ENCODE data around the gene ELAC2.

Gene ELAC2

DNA sequence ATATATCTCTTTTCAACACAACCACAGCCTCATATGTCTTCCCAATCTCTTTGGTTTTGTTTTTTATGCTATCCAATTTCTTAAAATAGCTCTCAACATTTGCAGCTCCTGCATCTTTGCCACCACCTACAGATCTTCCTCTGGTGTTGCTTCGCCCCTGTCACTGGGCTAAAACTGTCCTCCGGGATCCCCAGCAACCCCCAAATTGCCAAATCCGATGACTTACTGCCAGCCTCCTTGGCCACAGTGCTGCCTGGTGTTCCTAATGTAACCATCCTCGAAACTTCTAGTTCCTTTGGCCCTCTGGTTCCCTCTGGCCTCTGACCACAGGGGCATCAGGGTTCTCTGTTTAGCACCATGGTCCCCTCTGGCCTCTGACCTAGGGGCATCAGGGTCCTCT, 70.8 kb downstream of the ELAC2 start:
- no peak for FAIRE-seq
